ENCODE measurements around the gene RAD23A. TPM values are rescaled to one million over a fixed set of nuclear protein-coding genes. Genes with fewer than 3 reads are reported as not detected.

Gene RAD23A
- total and polyA plus RNA-seq, 9 of the 15 experiments (the other 6 are each of a cell fraction or from before 2014, with no cell fraction given) = 9.5 to 181 (median 101) TPM

DNA sequence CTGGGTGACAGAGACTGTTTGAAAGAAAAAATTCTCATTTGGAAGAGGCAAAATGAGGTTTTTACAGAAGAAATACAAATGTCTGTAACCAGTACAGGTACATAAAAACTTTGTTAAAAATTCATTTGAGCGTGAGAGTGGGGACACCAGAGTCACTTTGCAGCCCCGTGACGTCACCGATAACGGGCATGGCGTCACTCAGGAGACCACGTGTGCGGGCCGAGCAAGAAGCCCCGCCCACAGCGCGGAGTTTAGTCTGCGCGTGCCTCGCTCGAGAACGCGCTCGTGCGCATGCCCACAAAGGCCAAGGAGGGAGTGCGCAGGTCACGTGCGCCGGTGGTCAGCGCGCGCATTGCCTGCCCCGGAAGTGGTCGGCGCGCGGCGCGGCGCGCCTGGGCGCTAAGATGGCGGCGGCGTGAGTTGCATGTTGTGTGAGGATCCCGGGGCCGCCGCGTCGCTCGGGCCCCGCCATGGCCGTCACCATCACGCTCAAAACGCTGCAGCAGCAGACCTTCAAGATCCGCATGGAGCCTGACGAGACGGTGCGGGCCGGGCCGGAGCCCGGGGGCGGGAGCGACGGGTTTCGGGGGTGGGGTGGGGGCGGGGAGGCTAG is at the start of gene RAD23A (continued):
- TF ChIP-seq, protein P1, sequence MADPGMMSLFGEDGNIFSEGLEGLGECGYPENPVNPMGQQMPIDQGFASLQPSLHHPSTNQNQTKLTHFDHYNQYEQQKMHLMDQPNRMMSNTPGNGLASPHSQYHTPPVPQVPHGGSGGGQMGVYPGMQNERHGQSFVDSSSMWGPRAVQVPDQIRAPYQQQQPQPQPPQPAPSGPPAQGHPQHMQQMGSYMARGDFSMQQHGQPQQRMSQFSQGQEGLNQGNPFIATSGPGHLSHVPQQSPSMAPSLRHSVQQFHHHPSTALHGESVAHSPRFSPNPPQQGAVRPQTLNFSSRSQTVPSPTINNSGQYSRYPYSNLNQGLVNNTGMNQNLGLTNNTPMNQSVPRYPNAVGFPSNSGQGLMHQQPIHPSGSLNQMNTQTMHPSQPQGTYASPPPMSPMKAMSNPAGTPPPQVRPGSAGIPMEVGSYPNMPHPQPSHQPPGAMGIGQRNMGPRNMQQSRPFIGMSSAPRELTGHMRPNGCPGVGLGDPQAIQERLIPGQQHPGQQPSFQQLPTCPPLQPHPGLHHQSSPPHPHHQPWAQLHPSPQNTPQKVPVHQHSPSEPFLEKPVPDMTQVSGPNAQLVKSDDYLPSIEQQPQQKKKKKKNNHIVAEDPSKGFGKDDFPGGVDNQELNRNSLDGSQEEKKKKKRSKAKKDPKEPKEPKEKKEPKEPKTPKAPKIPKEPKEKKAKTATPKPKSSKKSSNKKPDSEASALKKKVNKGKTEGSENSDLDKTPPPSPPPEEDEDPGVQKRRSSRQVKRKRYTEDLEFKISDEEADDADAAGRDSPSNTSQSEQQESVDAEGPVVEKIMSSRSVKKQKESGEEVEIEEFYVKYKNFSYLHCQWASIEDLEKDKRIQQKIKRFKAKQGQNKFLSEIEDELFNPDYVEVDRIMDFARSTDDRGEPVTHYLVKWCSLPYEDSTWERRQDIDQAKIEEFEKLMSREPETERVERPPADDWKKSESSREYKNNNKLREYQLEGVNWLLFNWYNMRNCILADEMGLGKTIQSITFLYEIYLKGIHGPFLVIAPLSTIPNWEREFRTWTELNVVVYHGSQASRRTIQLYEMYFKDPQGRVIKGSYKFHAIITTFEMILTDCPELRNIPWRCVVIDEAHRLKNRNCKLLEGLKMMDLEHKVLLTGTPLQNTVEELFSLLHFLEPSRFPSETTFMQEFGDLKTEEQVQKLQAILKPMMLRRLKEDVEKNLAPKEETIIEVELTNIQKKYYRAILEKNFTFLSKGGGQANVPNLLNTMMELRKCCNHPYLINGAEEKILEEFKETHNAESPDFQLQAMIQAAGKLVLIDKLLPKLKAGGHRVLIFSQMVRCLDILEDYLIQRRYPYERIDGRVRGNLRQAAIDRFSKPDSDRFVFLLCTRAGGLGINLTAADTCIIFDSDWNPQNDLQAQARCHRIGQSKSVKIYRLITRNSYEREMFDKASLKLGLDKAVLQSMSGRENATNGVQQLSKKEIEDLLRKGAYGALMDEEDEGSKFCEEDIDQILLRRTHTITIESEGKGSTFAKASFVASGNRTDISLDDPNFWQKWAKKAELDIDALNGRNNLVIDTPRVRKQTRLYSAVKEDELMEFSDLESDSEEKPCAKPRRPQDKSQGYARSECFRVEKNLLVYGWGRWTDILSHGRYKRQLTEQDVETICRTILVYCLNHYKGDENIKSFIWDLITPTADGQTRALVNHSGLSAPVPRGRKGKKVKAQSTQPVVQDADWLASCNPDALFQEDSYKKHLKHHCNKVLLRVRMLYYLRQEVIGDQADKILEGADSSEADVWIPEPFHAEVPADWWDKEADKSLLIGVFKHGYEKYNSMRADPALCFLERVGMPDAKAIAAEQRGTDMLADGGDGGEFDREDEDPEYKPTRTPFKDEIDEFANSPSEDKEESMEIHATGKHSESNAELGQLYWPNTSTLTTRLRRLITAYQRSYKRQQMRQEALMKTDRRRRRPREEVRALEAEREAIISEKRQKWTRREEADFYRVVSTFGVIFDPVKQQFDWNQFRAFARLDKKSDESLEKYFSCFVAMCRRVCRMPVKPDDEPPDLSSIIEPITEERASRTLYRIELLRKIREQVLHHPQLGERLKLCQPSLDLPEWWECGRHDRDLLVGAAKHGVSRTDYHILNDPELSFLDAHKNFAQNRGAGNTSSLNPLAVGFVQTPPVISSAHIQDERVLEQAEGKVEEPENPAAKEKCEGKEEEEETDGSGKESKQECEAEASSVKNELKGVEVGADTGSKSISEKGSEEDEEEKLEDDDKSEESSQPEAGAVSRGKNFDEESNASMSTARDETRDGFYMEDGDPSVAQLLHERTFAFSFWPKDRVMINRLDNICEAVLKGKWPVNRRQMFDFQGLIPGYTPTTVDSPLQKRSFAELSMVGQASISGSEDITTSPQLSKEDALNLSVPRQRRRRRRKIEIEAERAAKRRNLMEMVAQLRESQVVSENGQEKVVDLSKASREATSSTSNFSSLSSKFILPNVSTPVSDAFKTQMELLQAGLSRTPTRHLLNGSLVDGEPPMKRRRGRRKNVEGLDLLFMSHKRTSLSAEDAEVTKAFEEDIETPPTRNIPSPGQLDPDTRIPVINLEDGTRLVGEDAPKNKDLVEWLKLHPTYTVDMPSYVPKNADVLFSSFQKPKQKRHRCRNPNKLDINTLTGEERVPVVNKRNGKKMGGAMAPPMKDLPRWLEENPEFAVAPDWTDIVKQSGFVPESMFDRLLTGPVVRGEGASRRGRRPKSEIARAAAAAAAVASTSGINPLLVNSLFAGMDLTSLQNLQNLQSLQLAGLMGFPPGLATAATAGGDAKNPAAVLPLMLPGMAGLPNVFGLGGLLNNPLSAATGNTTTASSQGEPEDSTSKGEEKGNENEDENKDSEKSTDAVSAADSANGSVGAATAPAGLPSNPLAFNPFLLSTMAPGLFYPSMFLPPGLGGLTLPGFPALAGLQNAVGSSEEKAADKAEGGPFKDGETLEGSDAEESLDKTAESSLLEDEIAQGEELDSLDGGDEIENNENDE (IDR thresholded peaks at IDR 0.05; ENCODE audit: low read depth, low read length) = peak; percentile 64
- TF ChIP-seq, protein P2, sequence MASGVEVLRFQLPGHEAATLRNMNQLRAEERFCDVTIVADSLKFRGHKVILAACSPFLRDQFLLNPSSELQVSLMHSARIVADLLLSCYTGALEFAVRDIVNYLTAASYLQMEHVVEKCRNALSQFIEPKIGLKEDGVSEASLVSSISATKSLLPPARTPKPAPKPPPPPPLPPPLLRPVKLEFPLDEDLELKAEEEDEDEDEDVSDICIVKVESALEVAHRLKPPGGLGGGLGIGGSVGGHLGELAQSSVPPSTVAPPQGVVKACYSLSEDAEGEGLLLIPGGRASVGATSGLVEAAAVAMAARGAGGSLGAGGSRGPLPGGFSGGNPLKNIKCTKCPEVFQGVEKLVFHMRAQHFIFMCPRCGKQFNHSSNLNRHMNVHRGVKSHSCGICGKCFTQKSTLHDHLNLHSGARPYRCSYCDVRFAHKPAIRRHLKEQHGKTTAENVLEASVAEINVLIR (CRISPR knock-in tag; IDR thresholded peaks at IDR 0.05) = peak; percentile 98
- no peak for TF ChIP-seq ZNF507 (tag; conservative IDR thresholded peaks at IDR 0.05)
- no peak for TF ChIP-seq EZH2 (IDR thresholded peaks at IDR 0.05; ENCODE audit: borderline replicate concordance, low read depth, low read length)
- TF ChIP-seq, protein P3, sequence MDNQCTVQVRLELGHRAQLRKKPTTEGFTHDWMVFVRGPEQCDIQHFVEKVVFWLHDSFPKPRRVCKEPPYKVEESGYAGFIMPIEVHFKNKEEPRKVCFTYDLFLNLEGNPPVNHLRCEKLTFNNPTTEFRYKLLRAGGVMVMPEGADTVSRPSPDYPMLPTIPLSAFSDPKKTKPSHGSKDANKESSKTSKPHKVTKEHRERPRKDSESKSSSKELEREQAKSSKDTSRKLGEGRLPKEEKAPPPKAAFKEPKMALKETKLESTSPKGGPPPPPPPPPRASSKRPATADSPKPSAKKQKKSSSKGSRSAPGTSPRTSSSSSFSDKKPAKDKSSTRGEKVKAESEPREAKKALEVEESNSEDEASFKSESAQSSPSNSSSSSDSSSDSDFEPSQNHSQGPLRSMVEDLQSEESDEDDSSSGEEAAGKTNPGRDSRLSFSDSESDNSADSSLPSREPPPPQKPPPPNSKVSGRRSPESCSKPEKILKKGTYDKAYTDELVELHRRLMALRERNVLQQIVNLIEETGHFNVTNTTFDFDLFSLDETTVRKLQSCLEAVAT (IDR thresholded peaks at IDR 0.05) = peak in 1 of 2 experiments; percentile 15; a peak in 1 of 4 replicates
- TF ChIP-seq ZNF140 (CRISPR knock-in tag; IDR thresholded peaks at IDR 0.05) = no peak
- TF ChIP-seq TAF15 (IDR thresholded peaks at IDR 0.05; ENCODE audit: low read depth, low read length) = no peak
- no peak for TF ChIP-seq PURB (CRISPR knock-in tag; IDR thresholded peaks at IDR 0.05; ENCODE audit: low read depth)
- TF ChIP-seq, protein P4, sequence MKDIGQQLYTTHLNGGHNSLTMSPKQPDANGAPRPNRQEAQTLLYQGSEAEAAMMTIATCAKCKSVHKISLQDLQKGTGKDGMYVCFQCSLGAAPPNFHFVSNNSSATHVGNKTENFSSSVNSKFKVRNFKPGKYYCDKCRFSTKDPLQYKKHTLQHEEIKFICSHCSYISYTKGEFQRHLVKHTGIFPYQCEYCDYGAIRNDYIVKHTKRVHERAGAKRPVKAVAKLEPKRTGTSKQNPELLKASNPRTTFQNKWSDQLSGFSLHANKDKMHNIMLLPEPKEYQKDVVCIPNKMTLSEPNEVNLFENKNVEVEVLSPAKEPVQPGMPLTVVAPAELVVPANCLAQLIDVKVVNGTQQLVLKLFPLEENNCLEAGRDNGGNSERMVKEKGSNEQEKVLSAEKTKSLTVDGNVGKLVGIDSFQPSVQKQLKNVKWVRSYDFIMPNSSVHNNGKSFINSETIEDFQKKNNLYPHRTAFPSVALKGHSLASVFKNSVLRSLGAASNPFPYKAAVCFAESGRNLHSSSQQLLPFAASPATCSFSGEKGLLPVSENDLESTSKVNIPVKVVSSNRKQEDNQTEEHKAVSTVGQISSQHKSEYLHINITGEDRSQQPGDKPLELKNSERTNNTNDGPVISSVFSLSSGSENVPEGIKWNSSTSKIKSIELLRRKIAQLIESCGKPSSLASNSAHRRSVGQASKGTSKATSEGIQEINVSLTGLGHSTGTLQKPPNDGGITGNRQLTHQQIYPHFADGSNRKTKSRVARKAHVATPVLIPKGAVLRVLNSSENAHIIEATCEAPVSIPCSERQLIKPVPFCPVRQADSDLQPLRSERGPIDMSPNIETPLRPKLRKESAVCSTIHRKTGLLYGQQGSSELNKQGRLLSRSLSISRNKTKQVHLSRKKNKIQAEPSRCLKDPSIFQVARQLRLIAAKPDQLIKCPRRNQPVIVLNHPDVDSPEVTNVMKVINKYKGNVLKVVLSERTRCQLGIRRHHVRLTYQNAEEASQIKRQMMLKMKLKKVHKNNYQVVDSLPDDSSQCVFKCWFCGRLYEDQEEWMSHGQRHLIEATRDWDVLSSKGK (CRISPR knock-in tag; IDR thresholded peaks at IDR 0.05) = no peak

Data from K562 (cell line).